ENCODE results near the gene SYNE3.
A peak's percentile ranks its signal among the peaks of the same experiment; 100 is the strongest.
"Not testable (repeated sequence)": the region's sequence is repeated elsewhere in the genome, so short reads cannot be mapped to it uniquely, and the experiment has no call there.

SYNE3 gene

DNA sequence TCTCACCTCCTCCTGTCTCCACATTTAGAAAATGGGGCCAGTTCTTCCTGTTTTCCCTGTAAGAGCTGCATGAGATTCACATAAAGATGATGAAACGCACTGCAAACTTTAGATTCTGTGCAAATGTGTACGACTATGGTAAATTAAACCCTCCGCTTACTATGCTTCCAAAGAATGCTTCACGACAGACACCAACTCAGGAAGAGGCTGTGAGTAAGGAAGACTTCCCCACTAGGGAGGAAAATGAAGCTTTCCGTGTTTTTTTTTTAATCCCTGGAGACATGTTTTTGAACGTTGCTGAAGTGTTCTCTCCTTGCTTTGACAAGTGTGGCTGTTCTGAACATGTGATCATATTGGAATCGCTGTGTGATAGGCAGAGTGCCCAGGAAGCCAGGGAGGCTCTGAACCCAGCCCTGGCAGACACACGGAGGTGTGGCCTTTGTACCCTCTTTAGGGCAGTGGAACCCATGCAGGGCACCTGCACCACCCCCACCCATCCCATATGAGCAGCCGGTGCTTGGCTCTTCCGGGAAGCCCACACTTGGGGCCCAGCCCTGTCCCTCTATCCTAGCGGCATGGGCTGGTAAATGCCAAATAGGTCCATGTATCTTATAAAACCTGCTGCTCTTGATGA is 7.5 kb upstream of the SYNE3 start:
- no peak for DNase-seq (ENCODE audit: low read depth)

DNA sequence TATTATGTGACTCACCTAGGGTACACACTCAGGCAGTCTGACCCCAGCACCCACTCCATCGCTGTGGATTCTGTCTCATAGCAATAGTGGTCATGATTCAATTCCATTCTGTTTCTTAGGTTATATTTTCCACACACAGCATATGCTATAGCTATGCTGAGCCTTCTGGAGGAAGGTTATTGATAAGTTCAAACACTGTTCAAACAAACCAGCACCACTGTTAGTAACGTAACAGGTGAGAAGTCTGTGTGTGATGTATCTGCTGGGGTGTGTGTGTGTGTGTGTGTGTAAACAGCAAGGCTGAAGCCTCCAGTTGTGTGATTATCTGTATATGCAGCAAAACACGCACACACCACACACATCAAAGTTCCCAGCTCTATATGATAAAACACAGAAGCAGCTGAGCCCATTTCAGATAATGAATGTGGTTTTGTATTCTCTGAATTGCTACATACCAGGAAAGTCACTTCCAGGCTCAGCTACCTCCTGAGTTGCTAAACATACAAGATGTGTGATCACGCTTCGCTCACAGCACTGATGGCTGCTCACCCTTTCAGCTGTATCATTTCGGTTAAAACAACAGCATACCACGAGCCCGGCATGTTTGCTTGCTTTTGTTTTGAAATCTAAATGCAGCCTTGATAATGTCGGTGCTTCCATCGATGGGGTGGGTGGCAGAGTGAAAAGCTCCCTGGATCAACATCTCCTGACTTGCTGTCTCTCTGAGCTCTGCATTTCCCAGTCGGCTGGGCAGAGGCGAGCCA is 6.8 kb upstream of the SYNE3 start:
- DNase-seq (ENCODE audit: low read depth) = no peak

DNA sequence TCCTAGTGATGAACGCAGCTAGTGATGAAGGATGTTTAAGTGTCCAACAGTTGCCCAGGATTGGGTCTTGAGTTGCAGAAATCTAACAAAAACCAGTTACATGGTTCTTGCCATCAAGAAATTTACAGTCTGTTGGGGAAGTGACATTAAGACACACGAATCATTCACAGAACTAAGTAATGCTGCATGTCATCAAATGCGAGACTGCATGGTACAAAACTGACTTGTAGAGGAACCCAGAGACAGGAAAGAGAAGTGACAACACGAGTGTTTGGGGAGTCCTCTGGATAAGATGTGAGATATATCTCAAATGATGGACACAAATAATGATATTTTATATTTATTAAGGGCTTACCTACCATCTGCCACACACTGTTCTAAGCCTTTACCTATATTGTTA is 6.1 kb upstream of the SYNE3 start:
- no peak for DNase-seq (ENCODE audit: low read depth)

DNA sequence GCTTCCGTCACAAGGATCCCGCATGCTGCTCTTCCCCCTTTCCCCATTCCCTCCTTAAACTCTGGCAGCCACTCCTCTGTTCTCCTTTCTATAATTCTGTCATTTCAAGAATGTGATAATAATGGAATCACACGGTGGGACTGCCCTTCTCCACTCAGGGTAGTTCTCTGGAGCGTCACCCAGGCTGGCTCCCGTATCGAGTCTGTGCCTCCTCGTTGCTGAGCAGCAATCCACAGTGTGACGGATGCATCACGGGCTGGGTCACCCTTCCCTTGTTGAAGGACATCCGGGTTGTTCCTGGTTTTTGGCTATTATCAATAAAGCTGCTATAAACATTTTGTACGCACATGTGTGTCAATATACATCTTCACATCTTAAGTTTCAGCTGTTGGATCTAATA is 5.7 kb upstream of the SYNE3 start:
- no peak for DNase-seq (ENCODE audit: low read depth)

DNA sequence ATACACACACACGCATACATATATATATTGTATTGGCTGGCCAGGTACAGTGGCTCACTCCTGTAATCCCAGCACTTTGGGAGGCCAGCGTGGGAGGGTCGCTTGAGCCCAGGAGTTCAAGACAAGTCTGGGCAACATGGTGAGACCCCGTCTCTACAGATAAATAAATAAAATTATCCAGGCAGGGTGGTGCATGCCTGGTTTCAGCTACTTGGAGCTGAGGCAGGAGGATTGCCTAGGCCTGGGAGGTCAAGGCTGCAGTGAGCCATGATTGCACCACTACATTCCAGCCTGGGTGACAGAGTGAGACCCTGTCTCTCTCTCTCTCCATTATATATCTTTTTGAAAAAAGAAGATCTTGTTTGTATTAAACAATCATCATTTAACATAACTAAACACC is 4.6 kb upstream of the SYNE3 start:
- DNase-seq (ENCODE audit: low read depth) = no peak

DNA sequence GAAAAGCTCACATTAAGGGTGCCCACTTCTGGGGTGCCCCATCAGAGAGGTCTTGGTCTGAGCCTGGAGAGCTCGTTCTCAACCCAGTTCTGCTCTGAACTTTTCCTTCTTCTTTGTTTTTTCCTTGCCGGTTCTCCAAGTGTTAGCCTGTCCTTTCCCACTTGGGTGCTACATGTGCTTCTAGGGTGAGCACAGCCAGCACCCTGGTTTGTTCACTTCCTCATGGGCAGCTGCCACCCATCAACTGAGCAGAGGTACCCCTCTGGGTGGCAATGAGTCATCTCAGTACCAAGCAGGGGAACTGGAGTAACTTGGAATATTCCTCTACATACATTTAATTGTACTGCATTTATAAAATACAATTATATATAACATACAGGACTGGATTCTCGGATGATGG is 3.9 kb upstream of the SYNE3 start:
- no peak for DNase-seq (ENCODE audit: low read depth)

DNA sequence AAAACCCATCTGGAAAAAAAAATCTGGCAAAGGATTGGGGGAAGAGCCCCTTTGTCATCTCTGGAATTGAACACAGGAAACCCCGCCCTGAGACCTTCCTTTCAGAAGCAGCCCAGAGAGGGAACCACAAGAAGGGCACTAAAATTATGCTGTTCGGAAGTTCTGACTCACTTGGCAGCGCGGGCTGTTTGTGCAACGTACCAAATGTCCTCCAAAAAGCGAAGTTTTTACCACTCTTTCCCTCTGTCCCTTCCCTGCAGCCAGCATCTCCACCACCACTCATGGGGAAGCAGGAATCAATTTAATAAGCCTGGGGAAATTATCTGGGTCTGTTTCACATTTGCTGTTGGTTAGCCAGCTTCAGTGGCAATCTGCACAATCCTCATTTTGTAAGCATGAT is 3.2 kb upstream of the SYNE3 start:
- peak; percentile 31 for DNase-seq (ENCODE audit: low read depth)

DNA sequence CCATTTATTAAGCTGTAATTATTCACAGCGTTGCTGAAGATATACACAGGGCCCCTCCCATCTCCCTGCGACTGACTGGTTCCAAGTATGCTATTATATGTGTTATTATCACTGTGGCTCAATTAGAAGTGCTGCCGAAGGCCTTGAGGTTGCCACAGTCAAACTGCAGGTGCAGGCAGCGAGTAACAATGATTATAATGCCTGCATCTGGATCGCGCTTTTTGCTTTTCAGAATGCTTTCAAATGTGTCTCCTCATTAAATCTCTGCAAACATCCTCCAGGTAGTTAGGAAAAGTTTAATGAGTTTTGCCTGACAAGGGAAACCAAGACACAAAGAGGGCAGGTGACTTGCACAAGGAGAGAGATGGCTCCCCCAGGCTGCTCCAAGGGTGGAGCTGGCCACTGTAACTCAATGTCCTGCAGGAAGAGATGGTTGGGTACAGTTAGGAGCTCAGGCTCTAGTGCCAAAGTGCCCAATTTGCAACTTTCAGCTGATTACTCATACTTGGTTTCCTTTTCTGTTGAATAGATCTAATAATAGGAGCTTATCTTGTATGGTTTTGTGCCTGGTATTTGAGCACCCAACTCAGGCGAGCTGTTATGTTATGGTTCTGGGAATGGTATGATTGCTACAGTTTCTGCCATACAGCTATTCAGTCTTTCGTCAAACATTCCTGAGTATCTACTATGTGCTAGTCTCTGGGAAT is 1.7 kb upstream of the SYNE3 start:
- DNase-seq (ENCODE audit: low read depth) = no peak

DNA sequence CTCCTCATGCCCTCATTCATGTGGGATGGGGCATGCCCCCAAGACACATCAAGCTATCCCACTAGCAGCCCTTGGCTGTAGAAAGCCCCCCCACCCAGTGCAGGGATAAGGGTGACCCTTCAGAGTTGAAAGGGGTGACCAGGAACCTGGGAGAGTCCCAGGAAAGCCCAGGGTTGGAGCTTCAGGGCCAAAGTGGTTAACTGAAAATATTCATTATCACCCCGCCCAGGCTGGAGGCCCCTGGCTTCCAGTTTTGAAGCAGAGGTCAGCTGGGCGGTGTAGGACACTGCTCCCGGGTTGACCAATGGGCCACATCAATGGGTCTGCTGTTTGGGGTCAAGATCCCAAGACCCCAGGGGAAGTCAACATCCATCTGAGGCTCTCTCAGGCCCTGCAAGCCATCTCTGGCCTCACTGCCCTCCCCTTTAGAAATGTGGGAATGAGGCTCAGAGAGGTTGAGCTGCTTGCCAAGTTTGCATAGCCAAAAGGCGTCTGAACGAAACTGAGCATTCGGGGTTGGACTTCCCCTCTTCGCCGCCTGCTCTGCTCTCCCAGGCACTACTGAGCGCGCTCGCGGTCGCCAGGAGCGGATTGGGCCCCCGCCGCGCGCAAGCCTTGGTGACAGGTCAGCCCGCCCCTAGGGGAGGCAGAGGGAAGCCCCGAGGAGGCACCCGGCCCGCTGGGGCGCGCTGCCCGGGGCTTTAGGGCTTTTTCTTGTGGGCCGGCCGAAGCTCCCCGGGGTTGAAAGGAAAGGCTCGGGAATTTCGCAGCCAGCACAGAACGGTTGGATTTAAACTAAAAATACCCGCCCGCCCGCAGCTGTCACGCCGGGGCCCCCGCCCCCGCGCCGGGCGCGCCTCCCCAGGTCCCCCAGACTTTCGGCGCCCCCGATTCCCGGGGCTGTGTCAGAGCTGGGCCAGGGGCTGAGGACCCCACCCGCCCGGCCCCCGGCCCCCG is 576 bp downstream of the SYNE3 start:
- peak; percentile 60 for DNase-seq (ENCODE audit: low read depth)

DNA sequence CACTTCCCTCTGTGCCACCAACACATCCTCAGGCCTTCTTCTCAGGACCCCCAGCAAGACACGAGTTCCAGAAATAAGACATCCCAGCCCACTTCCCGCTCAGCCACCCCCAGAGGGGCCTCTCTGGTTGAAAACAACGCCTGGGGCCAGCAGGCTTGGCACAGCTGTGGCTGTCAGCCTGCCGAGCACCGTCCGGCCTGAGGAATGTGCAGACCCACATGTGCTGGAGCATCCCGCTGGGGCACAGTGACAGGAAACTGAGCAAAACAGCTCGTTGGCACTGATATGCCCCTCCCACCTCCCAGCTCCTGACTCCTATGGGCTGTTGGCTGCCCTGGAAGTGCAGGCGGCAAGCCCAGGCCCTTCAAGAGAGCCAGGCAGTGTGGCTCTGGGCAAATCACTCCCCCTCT is 1.4 kb downstream of the SYNE3 start:
- DNase-seq (ENCODE audit: low read depth) = no peak

DNA sequence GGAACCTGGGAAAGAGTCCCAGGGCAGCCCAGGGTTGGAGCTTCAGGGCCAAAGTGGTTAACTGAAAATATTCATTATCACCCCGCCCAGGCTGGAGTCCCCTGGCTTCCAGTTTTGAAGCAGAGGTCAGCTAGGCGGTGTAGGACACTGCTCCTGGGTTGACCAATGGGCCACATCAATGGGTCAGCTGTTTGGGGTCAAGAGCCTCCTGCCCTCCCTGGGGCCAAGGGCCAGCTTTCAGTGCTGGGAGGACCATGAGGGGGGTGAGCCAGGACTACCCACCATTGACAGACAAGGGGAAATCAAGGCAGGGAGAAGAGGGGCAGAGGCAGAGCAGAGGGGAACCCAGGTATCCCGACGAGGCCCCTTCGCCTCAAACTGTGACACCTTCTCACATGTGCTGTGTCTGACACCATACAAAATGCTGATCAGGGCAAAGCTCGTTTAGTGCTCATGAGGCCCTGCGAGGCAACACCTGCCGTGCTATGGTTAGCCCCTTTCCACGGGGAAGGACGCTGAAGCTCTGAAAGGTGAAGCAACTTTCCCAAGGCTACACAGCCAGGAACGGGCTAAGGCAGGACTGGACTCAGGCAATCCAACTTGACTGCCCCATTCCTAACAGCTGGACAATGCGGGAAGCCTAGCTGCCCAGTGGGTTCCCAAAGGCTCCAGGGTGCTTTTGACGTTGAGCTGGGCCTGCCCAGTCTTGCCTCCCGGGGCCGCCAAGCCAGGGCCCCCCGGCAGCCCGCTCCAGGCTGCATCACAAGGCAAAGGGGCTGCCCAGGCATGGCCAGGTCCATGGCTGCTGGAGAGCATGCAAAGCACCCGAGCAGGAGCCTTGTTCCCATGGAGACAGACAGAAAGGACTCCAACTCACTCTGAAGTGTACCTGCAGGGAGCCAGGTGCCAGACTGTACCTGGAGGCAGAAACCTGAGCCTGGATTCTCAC is 2.0 kb downstream of the SYNE3 start:
- DNase-seq (ENCODE audit: low read depth) = no peak

DNA sequence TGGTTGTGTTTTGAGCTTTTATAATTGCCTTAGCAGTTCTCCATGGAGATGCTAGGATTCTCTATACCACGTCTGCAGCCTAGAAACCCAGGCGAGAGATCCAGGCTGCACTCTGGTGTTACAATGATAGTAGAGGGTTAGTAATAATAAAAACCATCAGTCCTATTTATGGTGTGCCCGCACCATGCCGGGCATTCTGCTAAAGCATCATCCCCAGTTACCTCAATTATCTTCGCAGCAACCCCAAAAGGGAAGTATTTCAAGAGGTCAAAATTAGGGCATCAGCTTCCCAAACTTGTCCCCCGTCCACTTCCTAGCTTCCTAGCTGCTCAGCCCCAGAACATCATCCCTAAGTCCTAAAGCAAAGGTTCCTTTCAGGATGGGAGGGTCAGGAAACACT is 3.2 kb downstream of the SYNE3 start:
- DNase-seq (ENCODE audit: low read depth) = no peak

DNA sequence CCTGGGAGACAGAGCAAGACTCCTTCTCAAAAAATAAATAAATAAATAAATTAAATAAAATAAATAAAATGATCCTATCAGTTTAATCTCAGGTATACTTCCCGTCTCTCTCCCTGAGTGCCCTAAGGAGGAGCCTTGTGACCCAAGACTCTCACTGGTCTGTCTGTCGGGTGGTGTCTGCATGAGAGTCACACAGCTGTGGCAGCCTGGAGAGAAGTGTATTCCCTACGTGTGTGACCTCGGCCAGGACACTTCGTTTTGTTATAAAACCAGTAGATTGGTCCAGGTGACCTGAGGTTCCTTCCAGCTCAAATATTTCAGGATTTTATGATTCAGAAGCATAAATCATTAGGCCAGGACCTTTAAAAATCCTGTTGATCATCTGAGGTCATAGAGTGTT is 4.8 kb downstream of the SYNE3 start:
- DNase-seq (ENCODE audit: low read depth) = no peak

DNA sequence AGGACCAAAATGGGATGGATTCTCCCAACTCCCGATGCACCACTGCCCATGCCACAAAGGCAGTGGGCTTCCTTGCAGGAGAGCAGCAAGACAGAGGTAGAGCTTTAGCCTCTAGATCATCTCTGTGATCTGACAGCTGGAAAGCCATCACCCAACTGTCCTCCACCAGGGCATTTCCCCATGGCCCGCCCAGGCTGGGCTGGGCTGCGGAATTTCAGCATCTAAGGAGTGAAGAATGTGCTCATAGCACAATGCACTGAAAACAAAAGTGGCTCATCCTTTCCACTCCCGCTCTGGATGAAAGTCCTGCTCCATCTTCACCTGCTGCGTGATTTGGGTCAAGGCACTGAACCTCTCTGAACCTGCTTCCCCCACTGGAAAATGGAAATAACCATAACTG is 5.6 kb downstream of the SYNE3 start:
- no peak for DNase-seq (ENCODE audit: low read depth)

DNA sequence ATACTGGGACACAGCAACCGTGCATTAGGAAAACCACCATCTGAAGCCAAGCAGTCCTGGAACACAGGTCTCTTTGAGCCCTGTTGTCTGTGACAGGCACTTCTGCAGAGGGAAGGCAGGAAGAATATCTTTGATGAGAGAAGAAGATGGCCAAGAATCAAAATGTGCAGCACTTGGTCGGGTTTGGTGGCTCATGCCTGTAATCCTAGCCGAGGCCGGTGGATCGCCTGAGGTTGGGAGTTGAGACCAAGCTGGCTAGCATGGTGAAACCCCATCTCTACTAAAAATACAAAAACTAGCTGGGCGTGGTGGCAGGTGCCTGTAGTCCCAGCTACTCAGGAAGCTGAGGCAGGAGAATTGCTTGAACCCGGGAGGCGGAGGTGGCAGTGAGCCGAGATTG is 6.1 kb downstream of the SYNE3 start:
- not testable (repeated sequence) for DNase-seq (ENCODE audit: low read depth)

DNA sequence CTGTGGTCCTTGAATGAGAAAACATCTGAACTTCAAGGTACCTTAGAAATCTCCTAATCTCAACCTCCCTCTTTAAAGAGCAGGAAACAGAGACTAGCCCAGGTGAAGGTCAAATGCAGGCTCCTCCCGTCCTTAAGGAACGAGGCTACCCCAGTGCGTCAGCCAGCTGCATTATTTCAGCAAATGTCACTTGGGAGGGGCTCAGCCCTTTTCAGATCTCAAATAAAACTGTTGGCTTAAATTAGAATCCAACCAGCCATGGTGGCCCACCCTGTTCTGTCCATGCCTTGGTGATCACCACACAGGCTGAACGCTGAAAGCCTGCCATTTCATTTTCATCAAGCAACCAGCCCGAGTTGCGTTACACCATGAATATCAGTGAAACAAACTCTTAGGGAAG is 7.0 kb downstream of the SYNE3 start:
- no peak for DNase-seq (ENCODE audit: low read depth)

DNA sequence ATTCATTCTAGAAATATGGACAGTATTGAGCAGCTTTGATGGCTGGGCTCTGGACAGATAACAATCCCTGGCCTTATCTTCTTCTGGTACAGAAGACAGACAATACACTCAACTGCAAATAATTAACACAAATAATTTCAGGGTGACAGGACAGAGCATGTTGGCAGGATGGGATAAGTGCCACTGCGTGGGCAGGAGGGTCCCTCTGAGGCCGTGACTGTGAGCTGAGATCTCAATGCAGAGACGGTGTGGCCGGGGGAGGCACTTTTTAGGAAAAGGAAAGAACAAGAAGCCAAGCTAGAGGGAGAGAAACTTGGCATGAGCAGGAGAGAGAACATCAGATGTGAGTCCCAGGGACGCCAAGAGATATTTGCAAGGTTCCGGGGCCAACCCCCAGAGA is 8.1 kb downstream of the SYNE3 start:
- no peak for DNase-seq (ENCODE audit: low read depth)

DNA sequence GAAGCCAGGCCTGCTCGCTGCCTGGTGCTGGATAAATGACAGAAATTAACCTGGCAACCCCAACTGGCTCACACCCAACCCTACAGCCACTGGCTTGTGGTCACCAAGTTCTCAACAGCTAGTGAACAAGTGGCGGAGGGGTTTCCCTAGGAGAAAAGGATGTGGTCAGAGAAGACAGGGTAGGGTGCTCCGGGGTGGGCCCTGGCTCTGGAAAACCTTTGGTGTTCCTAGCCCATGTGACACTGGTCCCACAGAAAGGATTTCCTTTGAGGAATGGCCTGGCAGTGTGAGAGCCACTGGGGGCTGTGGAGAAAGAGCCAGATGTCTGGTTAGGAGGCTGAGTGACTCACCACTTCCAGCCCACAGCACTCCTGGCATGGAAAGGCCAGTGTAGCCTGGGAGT is 8.7 kb downstream of the SYNE3 start:
- DNase-seq (ENCODE audit: low read depth) = no peak

DNA sequence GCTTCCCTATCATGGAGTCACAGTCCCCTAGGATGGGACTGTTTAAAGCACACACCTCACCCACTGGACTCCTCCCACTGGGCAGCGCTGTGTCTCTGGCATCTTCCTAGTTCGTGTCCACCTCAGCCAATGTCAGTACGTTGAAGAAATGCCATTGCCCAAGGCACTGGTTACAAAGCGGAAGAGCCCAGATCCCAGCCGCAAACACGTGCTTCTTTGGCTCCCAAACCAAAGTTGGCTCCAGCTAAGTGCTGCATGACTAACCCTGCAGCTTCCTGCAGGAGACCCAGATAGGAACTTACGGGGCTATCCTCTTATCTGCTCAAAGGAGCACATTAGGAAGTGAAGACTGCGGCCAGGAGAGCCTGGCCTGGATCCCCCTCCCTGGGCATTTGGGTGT is 9.3 kb downstream of the SYNE3 start:
- DNase-seq (ENCODE audit: low read depth) = no peak

DNA sequence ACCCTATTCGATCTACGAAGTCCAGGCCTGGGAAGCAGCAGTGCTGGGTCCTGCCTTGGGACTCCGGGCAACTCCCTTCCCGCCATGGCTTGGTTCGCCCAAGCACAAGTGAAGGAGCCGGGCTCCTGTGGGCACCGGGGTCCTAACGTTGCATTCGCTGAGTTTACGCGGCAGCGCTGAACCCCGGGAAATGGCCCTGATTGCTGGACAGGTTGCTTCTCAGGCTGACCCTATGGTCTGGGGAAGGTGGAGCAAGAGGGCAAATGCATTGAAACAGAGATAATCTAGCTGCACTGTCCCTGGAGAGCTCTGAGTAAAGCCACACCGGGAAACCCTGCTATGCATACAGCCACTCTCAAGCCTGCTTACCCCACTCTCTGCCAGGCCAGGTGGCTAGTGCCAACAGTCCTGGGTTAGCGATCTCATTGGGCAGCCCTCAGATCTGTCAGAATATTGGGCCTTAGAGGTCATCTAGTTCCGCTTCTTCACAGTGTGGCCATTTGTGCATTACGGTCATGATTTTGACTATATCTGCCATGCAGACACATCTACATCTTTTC is 11.3 kb downstream of the SYNE3 start:
- no peak for DNase-seq (ENCODE audit: low read depth)

All from stimulated activated CD8-positive, alpha-beta memory T cell treated with anti-CD3 and anti-CD28 coated beads, Interleukin-15, amount 100 ng/mL, for 1 hour (primary cell).